AG20443 (cell line): ENCODE results near the gene SLC22A14.

ENCODE experiments used
- DNase-seq: peaks from one replicate; pipeline ENCODE4 v3.0.0; 2012; ENCODE audit warnings: low spot score, mixed read lengths

SLC22A14 gene

DNA sequence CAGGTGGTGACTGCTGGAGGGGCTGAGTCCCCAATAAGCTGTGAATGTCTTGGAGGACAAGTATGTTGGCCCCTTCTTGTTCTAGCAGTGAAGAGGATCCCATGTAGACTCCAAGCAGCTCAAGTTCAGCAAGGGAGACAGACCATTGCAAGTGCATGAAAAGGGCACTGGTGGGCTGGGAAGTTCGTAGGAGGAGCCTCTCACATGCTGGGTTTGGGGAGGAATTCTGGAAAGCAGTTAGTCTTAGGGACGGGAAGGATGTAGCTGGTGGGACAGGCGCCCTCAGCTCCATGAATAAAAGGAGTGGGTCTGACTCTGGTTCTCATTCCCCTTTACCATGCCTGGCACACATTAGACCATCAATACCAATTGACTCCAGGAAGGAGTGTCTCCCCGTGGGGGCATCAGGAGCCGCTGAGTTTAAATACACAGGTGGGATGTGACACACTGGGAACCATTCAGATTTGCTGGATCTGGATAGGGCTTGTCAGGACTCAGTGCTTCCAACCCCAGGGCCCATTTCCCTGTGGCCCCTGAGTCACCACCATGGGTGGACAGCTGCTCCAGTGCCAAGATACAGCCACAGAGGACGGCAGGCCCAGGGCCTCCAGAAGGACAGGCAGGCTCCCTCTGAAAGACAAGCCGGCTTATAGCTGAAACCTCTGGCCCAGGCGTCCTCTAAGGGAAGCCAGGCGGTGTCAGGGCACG lies 63.9 kb downstream of the SLC22A14 start:
- DNase-seq = no peak

DNA sequence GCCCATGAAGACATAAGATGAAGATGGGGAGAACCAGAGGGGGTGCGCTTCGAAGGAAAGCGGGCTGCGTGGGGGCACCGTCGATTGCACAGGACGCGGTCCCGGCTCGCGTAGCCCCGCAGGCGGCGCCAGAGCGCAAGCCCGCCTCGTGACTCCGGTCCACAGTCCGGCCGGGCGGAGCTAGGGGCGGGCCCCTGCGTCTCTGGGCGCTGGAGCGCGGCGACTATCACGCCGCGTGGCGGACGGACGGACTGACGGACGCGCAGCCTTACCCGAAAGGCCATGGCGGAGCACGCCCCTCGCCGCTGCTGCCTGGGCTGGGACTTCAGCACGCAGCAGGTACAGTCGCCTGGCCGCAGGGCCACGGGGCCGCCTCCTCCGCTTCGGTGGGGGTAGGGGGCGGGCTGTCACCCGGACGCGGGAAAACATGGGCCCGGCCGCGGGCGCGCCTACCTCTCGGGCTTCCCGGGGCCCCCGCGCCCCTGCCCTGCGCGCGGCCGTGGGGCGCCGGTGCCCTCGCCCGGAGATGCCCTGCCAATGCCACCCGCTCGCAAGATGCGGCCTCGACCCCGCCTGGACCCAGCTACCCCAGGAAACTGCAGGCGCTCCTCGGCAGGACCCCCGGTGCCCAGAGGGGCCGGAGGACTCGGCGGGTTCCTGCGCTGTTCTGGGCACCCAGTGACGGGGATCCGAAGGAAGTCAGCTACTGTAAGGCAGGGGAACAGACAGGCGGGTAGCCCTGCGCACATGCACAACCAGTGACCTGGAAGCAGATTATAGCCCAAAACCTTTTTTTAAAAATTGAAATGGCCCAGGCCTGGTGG lies 64.7 kb downstream of the SLC22A14 start, which contains the start of gene XYLB:
TSS of gene XYLB (plus strand) at position 199 of the 824 bp plus-strand sequence. CDS start at position 283, 84 bp downstream.
- DNase-seq = peak; percentile 97

DNA sequence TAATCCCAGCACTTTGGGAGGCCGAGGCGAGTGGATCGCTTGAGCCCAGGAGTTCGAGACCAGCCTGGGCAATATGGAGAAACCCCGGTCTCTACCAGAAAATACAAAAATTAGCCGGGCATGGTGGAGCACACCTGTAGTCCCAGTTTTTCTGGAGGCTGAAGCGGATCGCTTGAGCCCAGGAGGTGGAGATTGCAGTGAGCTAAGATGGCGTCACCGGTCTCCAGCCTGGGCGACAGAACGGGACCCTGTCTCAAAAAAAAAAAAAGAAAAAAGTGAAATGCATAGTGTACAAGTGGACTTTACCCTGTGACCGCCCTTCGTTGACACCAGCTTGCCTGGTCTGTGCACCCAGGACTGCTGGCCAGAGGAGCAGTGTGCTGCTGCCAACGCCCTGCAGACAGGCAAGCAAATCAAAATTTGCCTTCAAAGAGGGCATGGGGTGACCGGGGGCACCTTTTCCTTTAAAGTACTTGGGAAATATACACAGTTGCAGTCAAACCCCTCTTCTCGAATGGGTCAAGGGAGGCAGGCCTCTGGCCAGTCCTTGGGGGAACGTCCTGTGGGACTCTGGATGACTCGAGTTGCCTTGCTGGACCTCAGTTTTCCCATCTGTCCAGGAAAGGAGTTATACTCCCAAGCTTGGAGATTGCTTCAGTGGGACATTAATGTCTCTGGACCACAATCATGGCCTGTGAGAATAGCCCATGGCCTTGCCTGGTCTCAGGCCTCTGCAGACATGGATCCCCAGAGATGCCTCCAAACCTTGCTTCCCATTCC lies 65.5 kb downstream of the SLC22A14 start:
- DNase-seq = no peak

DNA sequence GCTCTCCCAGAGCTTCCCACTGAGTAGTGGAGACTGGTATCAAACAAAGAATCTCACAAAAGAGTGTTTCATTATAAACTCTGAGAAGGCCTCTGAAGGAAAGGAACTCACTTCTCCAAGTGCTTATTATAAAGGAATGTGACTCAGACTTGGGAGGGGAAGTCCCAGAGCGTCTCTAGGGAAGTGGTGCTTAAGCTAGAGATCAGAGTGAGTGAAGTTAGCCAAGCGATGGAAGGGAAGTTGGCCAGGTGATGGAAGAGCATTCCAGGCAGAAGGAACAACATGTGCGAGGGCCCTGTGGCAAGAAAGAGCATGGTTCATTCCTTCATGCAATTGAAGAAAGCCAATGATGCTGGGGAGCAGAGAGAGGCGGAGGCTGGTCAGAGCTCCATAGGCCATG lies 66.8 kb downstream of the SLC22A14 start:
- DNase-seq = peak; percentile 42

DNA sequence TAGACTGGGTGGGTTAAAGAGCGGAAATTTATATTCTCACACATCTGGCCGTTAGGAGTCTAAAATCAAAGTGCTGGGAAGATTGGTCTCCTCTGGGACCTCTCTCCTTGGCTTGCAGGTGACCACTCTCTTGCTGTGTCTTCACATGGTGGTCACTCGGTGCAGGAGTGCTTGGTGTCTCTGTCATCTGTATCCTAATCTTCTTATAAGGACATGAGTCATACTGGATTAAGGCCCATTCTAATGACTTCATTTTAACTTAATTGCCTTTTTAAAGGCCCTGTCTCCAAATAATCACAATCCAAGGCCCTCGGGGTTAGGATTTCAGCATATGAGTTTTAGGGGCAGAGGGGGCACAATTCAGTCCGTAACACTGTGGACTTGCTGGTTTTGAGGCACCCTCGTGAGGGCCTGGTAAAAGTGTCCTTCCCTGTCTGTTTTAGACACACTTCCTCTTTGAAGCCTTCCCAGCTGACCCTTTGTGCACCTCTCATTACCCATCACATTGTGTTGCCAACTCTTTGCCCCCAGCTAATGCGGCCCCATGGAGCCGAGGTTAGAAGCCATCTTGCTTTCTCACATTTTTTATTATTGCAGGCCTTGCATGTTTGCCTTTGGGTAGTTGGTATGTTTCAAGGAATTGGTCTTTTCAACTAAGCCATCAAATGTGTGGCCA lies 67.7 kb downstream of the SLC22A14 start:
- no peak for DNase-seq

DNA sequence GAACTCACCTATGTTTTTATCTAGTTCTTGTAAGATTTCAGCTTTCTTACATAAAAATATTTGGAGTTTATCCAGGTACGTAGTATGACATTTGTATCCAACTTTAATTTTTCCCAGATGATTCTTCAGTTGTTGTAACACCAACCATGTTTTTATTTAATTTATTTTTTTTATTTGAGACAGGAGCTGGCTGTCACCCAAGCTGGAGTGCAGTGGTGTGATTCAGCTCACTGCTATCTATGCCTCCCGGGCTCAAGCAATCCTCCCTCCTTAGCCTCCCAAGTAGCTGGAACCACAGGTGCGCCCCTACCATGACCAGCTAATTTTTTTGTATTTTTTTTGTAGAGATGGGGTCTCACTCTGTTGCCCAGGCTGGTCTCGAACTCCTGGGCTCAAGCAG lies 71.1 kb downstream of the SLC22A14 start:
- no peak for DNase-seq

DNA sequence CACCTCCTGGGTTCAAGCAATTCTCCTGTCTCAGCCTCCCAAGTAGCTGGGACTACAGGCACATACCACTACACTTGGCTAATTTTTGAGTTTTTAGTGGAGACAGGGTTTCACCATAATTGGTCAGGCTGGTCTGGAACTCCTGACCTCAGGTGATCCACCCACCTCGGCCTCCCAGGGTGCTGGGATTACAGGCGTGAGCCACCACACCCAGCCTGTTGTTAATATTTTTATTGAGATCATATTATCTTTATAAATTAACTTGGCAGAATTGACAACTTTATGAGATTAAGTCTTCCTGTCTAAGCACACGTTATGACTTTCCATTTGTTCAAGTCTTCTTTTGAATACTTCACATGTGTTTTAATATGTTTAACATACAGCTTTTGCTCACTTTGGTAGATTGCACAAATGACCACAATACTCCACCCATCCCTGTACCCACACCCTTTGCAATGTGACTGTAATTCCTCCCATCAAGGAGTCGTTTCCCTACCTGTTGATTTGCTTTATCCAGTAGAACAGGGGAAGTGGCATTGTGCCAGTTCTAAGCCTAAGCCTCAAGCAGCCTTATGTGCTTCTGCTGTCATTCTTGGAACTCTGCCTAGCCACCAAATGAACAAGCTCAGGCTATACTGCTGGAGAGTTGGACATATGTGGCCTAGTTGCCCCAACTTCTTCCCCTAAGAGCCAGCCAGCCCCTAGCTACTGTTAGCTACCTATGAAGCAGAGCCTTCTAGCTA lies 72.7 kb downstream of the SLC22A14 start:
- no peak for DNase-seq

DNA sequence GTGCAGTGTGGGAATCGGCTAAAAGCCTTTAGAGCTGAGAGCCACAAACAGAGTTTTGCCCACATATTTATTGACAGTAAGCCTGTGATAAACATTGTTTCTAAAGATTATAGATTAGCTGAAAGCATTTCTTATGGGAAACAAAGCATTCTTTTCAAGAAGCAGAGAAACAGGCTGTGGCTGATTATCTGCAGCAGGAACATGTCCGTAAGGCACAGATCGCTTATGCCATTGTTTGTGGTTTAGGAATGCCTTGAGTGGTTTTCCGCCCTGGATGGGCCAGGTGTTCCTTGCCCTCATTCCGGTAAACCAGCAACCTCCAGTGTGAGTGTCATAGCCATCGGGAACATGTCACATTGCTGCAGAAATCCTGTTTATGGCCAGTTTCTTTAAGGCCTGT lies 76.9 kb downstream of the SLC22A14 start:
- no peak for DNase-seq

DNA sequence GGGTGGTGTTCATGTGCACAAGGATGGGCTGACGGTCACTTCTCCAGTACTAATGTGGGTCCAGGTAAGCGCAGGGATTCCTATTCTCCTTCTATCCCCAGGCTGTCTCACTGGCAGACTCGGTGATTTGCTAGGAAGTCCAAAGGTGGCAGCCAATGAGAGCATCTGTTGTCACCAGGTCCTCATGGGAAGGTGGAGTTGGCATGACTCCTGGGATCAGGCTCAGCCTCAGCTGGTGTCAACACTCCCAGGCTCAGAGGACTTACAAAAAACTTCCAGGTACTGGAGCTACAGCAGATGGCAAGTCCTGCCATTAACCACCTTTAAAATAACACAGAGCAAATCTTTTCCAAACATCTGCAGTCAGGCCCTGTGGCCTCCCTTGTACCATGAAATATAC lies 78.3 kb downstream of the SLC22A14 start:
- DNase-seq = no peak

DNA sequence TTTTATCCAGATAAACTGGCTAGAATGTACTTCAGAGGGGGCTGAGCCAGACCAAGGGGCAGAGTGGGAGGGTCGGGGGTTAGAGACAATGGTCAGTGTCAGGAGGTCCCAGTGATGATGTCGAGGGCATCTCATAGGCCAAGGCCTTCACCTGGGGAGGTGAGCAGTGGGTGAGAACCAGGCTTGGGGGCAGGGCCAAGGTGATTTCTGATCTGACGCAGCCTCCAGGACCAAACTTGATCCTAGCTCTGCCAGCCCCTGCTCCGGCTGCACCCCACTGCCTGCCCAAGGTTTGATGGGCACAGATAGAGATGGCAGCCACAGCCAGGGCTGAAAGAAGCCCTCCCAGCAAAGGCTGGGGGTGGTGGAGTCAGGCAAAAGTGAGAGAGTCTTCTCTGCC lies 79.4 kb downstream of the SLC22A14 start:
- no peak for DNase-seq

DNA sequence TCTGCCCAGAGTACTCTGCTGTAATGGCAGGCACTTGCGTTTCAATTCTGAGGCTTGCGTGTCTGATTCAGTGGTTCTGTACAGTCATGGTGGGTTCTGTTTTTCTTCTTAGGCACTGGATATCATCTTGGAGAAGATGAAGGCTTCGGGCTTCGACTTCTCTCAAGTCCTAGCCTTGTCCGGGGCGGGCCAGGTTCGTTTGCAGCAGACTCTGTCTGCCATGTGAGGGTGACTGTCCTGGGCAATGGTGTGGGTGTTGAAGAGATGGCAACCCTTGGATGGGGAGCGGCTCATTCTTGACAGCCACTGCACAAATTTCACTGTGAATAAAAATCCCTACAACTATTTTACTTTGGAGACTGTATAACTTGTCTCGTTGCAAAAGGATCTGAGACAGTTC lies 80.7 kb downstream of the SLC22A14 start:
- DNase-seq = no peak

DNA sequence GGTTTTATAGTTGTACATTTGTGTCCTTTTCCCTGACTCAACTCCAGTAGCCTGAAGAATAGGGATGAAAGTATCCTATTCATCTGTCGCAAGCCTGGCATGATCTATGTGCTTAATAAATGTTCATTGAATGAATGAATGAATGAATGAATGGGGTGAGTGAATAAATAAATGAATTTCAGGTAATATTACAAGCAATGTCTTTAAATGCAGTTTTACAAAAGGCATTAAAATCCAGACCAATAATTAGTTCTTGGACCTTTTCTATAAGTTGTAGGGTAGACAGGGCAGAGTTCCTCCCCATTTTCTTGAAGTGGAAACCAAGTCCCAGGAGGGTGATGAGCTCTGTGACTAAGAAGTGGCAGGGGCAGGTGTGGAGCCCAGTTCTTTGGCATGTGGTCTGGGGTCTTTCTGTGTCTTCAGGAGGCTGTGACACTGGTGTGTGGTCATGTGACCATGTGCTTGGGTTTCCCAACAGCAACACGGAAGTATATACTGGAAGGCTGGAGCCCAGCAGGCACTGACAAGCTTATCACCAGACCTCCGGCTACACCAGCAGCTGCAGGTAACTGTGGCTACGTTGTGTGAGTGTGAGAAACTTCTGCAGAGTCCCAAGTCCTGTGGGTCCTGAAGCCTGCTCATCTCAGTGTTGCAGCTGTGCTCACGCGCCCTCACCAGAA lies 82.8 kb downstream of the SLC22A14 start:
- DNase-seq = no peak

DNA sequence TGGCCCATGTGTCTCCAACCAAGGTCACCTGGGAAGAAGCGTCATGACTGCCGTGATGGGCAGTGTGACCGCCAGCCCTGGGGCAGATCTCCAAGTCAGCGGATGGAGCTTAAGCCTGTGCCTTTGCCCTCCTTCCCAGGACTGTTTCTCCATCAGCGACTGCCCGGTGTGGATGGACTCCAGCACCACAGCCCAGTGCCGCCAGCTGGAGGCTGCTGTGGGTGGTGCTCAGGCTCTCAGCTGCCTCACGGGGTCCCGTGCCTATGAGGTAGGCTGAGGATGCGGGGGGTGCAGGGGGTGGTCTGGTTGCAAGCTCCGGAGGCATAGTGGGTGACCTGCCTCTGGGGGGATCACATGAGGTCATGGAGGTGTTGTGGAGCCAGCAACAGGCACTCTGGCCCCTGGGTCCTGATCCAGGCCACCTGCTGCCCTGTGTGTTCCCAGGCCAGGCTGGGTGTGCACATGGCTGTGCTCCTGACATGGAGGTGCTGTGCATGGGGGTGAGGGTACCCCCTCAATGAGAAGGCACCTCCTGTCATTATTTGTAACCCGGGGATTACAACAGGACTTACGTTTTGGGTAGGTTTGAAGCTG lies 83.5 kb downstream of the SLC22A14 start:
- DNase-seq = no peak

DNA sequence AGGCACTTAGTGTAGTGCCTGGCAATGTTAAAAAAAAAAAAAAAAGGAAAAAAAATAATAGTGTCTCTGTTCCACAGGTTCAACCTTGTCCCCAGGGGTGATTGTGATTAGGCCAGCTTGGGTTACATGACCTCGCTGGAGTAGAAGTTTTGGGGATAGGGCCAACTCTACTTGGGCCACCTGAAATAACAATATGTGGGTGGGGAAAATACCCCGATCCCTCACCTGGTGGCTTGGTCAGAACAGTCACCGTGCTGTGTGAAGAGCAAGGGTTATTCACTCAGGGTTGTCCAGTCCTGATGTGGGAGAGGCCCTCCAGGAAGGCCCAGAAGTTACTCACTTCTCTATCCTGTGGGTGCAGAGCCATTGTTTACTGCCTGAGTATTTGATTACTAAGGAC lies 84.0 kb downstream of the SLC22A14 start:
- DNase-seq = no peak

DNA sequence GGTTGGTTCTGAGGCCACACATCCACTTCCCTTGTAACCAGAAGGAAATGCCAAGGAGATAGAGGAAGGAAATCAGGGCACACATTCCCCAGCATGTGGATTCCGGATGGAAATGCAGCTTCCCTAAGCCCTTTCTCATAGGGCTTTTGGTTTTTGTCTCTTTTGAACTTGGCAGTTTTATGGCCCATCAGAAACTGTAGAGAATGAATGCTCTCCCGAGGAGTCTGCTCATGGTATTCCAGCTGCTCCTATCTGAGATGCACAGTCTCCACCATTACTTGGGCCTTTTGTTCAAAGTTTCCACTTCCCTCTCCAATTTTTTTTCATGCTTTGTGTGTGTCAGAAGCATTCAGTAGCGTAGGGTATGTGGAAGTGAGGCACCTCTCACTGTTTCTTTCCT lies 85.7 kb downstream of the SLC22A14 start:
- DNase-seq = no peak
